LNCAP (cell line): ENCODE data around the gene SDK1.

Source experiments
- TF ChIP-seq, protein P1 (sequence below): fragments of 450-650 bp; IDR thresholded peaks from 2 replicates; pipeline ENCODE4 v1.5.1; 2017; ENCODE audit warnings: mild to moderate bottlenecking

The SDK1 gene

DNA sequence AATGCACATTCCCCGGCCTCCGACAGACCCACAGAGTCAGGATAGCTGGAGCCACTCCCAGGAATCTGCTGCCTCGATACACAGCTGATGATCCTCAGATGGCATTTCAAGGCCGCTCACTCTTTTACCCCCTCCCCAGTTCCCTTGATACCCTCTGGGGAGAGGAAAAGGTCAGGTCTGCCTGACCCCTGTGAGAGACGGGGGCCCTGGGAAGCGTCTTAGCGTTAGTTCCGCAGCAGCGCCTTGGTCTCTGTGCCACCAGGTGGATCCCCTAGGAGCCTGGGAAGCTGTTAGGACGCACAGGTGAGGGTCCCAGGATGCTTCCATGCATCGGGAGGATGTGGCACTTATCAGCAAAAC, 960.5 kb downstream of the SDK1 start:
- TF ChIP-seq, protein P1, sequence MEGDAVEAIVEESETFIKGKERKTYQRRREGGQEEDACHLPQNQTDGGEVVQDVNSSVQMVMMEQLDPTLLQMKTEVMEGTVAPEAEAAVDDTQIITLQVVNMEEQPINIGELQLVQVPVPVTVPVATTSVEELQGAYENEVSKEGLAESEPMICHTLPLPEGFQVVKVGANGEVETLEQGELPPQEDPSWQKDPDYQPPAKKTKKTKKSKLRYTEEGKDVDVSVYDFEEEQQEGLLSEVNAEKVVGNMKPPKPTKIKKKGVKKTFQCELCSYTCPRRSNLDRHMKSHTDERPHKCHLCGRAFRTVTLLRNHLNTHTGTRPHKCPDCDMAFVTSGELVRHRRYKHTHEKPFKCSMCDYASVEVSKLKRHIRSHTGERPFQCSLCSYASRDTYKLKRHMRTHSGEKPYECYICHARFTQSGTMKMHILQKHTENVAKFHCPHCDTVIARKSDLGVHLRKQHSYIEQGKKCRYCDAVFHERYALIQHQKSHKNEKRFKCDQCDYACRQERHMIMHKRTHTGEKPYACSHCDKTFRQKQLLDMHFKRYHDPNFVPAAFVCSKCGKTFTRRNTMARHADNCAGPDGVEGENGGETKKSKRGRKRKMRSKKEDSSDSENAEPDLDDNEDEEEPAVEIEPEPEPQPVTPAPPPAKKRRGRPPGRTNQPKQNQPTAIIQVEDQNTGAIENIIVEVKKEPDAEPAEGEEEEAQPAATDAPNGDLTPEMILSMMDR = no peak

DNA sequence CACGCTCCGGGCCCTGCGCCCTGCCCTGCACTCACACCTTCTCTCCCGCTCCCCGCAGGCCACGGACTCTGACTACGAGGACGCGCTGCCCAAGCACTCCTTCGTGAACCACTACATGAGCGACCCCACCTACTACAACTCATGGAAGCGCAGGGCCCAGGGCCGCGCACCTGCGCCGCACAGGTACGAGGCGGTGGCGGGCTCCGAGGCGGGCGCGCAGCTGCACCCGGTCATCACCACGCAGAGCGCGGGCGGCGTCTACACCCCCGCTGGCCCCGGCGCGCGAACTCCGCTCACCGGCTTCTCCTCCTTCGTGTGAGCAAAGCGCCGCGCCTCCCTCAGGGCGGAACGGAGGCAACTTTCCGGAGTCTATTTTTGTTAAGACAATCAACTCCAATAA, 964.0 kb downstream of the SDK1 start:
- TF ChIP-seq, protein P1 = no peak

DNA sequence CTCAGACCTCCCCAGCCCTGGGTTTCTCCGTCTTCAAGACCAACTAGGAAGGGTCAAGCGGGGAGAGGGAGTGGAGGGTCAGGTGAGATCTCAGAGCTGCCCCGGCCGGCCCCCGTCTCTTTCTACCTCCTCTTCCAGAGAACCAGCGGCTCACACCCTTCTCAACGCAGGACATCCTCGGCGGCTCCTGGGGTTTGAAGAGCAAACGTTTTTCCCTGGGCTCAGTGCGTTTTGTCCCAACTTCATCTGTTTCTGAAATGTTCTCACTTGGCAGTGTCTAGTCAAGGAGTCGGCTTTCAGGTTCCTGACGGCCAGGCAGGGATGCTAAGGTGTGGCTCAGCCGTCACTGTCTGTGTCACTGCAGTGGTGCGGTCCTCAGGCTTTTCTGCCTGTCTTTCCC, 964.6 kb downstream of the SDK1 start:
- TF ChIP-seq, protein P1 = no peak

DNA sequence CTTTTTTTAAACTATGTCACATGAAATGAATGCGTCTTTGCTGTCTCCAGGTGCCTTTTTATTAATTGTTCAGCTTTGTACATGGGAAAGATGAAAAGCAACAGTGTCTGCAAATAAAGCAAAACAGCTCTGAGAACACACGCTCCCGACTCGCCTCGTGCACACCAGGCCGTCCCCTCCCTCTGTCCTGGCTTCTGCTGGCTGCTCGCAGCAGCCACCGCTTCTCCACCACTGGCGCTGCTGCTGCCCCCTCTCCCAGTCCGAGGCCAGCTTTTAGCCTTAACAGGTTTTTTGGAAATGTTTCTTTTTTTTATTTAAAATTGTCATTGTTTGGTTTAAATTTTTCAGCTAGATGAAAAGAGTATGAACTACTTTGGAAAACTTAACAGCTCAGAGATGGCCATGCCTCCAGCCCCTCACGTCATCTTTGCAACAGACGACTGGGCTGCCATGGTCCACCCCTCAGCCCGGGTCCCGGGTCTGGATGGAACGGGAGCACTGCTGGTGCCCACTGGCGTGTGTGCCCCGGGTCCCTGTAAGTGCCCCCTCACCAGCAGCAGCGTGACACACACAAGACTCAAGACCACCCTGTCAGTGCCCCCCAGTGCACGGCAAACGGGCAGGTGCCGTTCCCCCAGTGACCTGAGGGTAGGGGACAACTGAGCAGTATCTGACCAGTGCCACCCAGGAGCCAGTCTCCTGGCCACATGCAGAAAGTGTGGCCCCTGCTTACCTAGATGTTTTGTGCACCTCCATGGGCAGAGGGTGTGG, 965.4 kb downstream of the SDK1 start:
- TF ChIP-seq, protein P1 = no peak

DNA sequence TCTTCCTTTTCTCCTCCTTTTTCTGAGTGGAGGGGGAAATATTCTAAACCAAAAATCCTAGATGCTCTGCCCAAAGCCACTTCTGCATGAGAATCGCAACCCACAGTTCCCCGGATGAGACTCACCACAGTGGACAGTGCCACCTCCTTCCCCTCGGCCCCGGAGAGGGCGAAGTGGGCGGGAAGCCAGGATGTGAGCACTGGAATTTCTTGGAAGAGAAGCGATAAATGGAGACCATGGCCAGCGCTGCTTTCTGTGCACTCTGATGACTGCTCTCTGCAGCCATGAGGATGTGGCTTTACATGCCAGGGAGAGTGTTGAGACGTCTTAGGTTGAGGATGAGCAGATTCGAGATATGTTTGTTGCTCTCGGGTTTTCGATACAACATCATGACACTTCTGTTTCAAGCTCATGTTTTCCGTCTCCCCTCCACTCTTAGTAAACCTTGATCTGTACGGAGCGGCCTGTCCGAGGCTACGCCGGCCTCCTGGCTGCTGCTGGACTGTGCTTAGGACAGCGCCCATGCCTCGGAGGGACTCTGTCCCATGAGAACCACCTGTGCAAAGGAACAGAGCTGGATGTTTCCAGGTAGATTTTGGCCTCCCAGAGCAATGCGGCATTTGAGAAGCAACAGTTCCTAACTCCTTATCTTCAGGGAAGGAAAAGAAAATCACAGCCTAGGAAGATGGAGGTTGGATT, 966.4 kb downstream of the SDK1 start:
- TF ChIP-seq, protein P1 = no peak

DNA sequence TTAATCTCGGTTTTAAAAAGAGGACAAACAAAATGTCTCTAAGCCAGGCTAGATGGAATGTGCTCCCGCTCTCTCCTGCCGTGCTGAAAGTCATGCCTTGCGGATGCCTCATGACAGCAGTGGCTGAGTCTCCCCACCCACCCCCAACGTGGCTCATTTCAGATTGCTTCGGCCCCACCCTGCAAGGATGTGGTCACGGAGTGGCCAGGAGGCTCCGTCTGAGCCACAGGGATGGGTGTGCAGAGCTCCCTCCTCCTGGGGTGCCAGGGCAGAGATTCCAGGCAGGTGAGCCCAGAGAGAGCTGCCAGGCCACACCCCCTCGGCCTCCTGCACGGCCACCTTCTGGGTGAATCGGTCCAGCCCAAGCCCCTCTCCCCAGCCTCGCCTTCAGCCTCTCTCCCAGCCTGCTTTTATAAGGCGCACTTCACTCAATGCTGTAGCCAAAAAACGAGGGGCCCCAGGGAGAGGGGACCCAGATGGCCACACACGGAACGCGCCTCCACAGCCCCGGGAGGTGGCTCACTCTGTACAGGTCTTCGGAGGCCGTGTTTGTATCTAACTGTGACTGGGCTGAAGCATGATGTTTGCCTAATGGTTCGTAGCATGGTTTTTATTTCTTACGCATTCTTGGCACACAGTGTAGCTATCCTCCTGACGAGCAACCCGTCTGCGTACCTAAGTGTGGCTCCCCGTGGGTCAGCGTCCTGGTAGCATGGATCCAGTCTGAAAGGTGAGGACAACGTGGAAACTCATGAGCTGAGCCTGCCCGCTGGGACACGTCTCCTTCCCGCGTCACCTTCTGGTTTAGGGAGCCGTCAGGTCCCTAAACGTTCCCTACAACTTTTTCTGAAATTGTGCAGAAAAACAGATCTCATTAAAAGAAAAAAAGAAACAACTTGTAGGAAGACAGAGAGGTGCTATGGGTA, 967.3 kb downstream of the SDK1 start:
- TF ChIP-seq, protein P1 = no peak

DNA sequence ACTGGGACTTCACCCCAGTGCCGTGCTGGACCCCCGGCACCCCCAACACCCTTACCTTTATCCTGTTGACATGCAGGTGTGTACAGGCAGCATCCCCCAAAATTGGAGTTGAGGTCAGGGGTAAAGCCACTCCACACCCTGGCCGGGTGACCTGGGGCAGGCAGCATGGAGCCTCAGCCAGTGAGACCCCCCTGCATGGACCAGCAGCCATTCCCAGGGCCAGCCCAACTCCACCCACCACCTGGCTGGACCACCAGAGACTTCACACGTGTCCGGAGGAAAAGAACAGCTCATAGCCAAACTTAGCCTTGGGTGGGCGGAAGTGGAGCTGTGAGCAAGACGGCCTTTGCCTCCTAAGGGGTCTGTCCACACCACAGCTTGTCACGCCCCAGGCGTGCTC, 968.0 kb downstream of the SDK1 start:
- TF ChIP-seq, protein P1 = no peak
